Sigmoid colon (tissue), 4 donors: ENCODE measurements around the gene ZNF497.

ENCODE experiments used
- CTCF ChIP-seq, 4 experiments: fragments of 450-650 bp in 3 of 4; fragments of 200-600 bp in 1 of 4; IDR thresholded peaks; one replicate each; pipeline ENCODE4 v1.5.1; 2016 to 2019; ENCODE audit warnings: antibody characterized with exemption in 4 of 4, mild to moderate bottlenecking in 3 of 4, moderate library complexity in 2 of 4
- POLR2A ChIP-seq, 2 donors: fragments of 450-650 bp; IDR thresholded peaks; one replicate each; pipeline ENCODE4 v1.6.1; 2016; ENCODE audit warnings: antibody characterized with exemption in 2 of 2, mild to moderate bottlenecking in 2 of 2, moderate library complexity in 2 of 2
- POLR2AphosphoS5 ChIP-seq, 4 donors: sonication (generic); formaldehyde crosslinking; IDR thresholded peaks; one replicate each; pipeline ENCODE4 v1.6.1; 2017; ENCODE audit warnings: antibody characterized with exemption in 4 of 4

GRCh38 chr19:58361900-58362271 lies 665 bp downstream of the ZNF497 start:
- TF ChIP-seq POLR2AphosphoS5 (IDR thresholded peaks at IDR 0.05) (no peak), CTCF (IDR thresholded peaks at IDR 0.05) (no peak), POLR2A (IDR thresholded peaks at IDR 0.05) (no peak)
